ENCODE measurements around the gene SLCO3A1. TPM values are rescaled to one million over a fixed set of nuclear protein-coding genes. Genes with fewer than 3 reads are reported as not detected.

The SLCO3A1 gene
- total and polyA plus RNA-seq, 2 of the 8 experiments (the other 6 are each of a cell fraction or from before 2014, with no cell fraction given) = 15.1 to 20.4 TPM

- ChIA-PET POLR2A (ENCODE audit: partially characterized antibody) (no interaction called here), CTCF (ENCODE audit: partially characterized antibody) (interaction anchor here (0.6 to 1.9 kb wide), 3 partner anchors 79 to 704 kb away, joined by 3 to 5 read pairs (median 4); no protein-coding TSS in a partner anchor)
- H3K4me2 ChIP-seq (ENCODE audit: insufficient read depth in 1 of 2, low read depth in 2 of 2, low read length in 2 of 2) = no peak overlapping the region
- H2BK120ac ChIP-seq (replicated peaks; ENCODE audit: low read depth, low read length) = no peak overlapping the region
- H2BK5ac ChIP-seq (ENCODE audit: low read depth, low read length) = no peak overlapping the region
- peaks cover 0 to 4% (median 1%) of the 10 kb centered on the region in 4 experiments; a peak in 1 of 7 replicates for H3K4me1 ChIP-seq (replicated peaks in 1 of 4; ENCODE audit: control insufficient read depth in 3 of 4, insufficient read depth in 4 of 4, low read length in 3 of 4)
- H2BK12ac ChIP-seq (ENCODE audit: low read depth, low read length) = no peak overlapping the region
- H3K18ac ChIP-seq (ENCODE audit: extremely low read depth, low read length) = no peak overlapping the region
- FAIRE-seq (no peak), DNase-seq (ENCODE audit: low read depth in 1 of 2, low spot score in 2 of 2) (no peak)
- H4K20me1 ChIP-seq (replicated peaks in 1 of 2; ENCODE audit: control insufficient read depth in 1 of 2, insufficient read depth in 2 of 2, low read length in 2 of 2) = no peaks in the 10 kb centered on the region
- no peak overlapping the region for H2AK5ac ChIP-seq (ENCODE audit: low read depth, low read length)
- H3K14ac ChIP-seq (ENCODE audit: insufficient read length) = no peak overlapping the region
- WGBS, 2 experiments (ENCODE audit: extremely low coverage in 1 of 2, insufficient coverage in 1 of 2, insufficient read length in 1 of 2, insufficient replicate concordance in 2 of 2, low coverage in 1 of 2, low lambda C conversion rate in 2 of 2, missing lambda C conversion rate in 1 of 2) = 90% methylated on average over 4 of the region's 4 CpGs; no CpG with 5 or more reads in 1 of the 2 experiments
- H3K79me1 ChIP-seq (ENCODE audit: low read depth, low read length) = no peaks in the 10 kb centered on the region
- H4K8ac ChIP-seq (ENCODE audit: extremely low read depth, insufficient read depth, low read length) = no peak overlapping the region
- H2AFZ ChIP-seq (ENCODE audit: low read length) = no peak overlapping the region
- no peaks in the 10 kb centered on the region; a peak in 1 of 4 replicates for H3K79me2 ChIP-seq (ENCODE audit: control insufficient read depth in 1 of 2, insufficient read depth in 2 of 2, low read length in 2 of 2)
- H3K9me3 ChIP-seq (ENCODE audit: insufficient read depth in 2 of 2, low read depth in 1 of 2, low read length in 1 of 2) = no peaks in the 10 kb centered on the region; a peak in 1 of 4 replicates
- no peaks in the 10 kb centered on the region for H3K27me3 ChIP-seq (replicated peaks in 1 of 4; ENCODE audit: control insufficient read depth in 3 of 4, extremely low read depth in 1 of 4, insufficient read depth in 3 of 4, low read length in 3 of 4)
- H3K9ac ChIP-seq (replicated peaks in 1 of 4; ENCODE audit: extremely low read depth in 1 of 4, low read depth in 3 of 4, low read length in 3 of 4) = no peak overlapping the region
- no peak overlapping the region for H2BK15ac ChIP-seq (ENCODE audit: low read length)
- H3K23me2 ChIP-seq (ENCODE audit: low read depth, low read length) = no peaks in the 10 kb centered on the region
- H3K4me3 ChIP-seq (ENCODE audit: extremely low read depth in 1 of 4, insufficient read depth in 2 of 4, low read depth in 3 of 4, low read length in 4 of 4) = no peak overlapping the region
- H3K23ac ChIP-seq (ENCODE audit: insufficient read length) = no peak overlapping the region
- no peak overlapping the region for H4K91ac ChIP-seq (replicated peaks; ENCODE audit: insufficient read length, low read length)
- no peak for TF ChIP-seq TCF12 (IDR thresholded peaks at IDR 0.05; ENCODE audit: low read depth, low read length)
- TF ChIP-seq SP4 (IDR thresholded peaks at IDR 0.05; ENCODE audit: low read length) = no peak
- no peak for TF ChIP-seq RXRA (IDR thresholded peaks at IDR 0.05; ENCODE audit: insufficient read depth, low read depth, low read length)
- no peak for TF ChIP-seq YY1 (IDR thresholded peaks at IDR 0.05; ENCODE audit: low read depth, low read length)
- no peak for TF ChIP-seq NANOG (IDR thresholded peaks at IDR 0.05; ENCODE audit: insufficient read depth, low read depth, low read length, poor library complexity, severe bottlenecking)
- TF ChIP-seq RNF2 (IDR thresholded peaks at IDR 0.05; ENCODE audit: borderline replicate concordance, low read depth, low read length, missing control alignments, poor library complexity, severe bottlenecking) = no peak
- H3K56ac ChIP-seq (replicated peaks; ENCODE audit: insufficient read length, low read depth, low read length) = no peak overlapping the region
- no peak overlapping the region for H4K5ac ChIP-seq (ENCODE audit: insufficient read length, low read depth, low read length)
- no peak overlapping the region for H3K27ac ChIP-seq (ENCODE audit: low read depth, low read length)
- H2BK20ac ChIP-seq (ENCODE audit: low read length) = no peak overlapping the region
- H3K4ac ChIP-seq (replicated peaks; ENCODE audit: insufficient read length, low read depth, low read length) = no peak overlapping the region
- no peaks in the 10 kb centered on the region for H3K36me3 ChIP-seq (ENCODE audit: control insufficient read depth in 2 of 4, insufficient read depth in 4 of 4, low read length in 3 of 4)
These were observed 136.3 kb downstream of the SLCO3A1 start for GRCh38 chr15:91989821-91990220.
